Measurements from ENCODE around the gene DHRS9. TPM values are rescaled to one million over a fixed set of nuclear protein-coding genes. Genes with fewer than 3 reads are reported as not detected.
A peak's percentile ranks its signal among the peaks of the same experiment; 100 is the strongest.

Gene DHRS9
- total RNA-seq, 1 experiment from 2014 or later = 0.21 TPM

- Histone ChIP-seq H3K27ac (ENCODE audit: low read length) (no peak overlapping the region), H3K36me3 (ENCODE audit: control insufficient read depth, insufficient read depth, low read length) (no peaks in the 10 kb centered on the region), H3K4me1 (ENCODE audit: control insufficient read depth, insufficient read depth, low read length) (peaks cover 8% of the 10 kb centered on the region; the same call in 1 of the 2 replicates), H3K9me3 (ENCODE audit: control insufficient read depth, insufficient read depth, low read depth, low read length) (no peaks in the 10 kb centered on the region), H3K27me3 (ENCODE audit: control insufficient read depth, insufficient read depth, low read length) (no peaks in the 10 kb centered on the region), H3K4me3 (ENCODE audit: low read depth in 2 of 2, low read length in 2 of 2) (peak overlapping the region in 1 of 2 experiments; percentile 36; a peak in 2 of 4 replicates)
- in situ Hi-C loops (cut with HindIII; ENCODE audit: low pct_unique_long_range_greater_than_20kb, low sequenced_read_pairs) = no loop called here
- DNase-seq (ENCODE audit: low read depth, low spot score) = peak; percentile 52
- POLR2A ChIA-PET = no interaction called here
- intact Hi-C loops (cut with micrococcal nuclease; ENCODE audit: unreplicated experiment) = no loop called here
- BruUV-seq (replicated peaks) = no TSS peak
- ATAC-seq = peak; percentile 91
- CTCF ChIA-PET = no interaction called here
- no peak for TF ChIP-seq REST (IDR thresholded peaks at IDR 0.05; ENCODE audit: insufficient read depth in 1 of 2, low read depth in 2 of 2, low read length in 1 of 2)
- no peak for TF ChIP-seq SIN3A (IDR thresholded peaks at IDR 0.05; ENCODE audit: borderline replicate concordance, insufficient read depth, low read depth, low read length)
- no peak for TF ChIP-seq POLR2AphosphoS5 (IDR thresholded peaks at IDR 0.05; ENCODE audit: low read depth, low read length)
- no peak for TF ChIP-seq CTCF (IDR thresholded peaks at IDR 0.05)
- TF ChIP-seq TCF7L2 (IDR thresholded peaks at IDR 0.05; ENCODE audit: low read depth, low read length) = no peak
Measured at GRCh38 chr2:169095621-169096105, 26.3 kb downstream of the DHRS9 start.

GRCh38 chr2:169104848-169105247 is 35.5 kb downstream of the DHRS9 start:
- CTCF ChIA-PET = no interaction called here

More at GRCh38 chr2:169104848-169105247, 35.5 kb downstream of the DHRS9 start:
- no peaks in the 10 kb centered on the region for H3K9me3 ChIP-seq (ENCODE audit: control insufficient read depth, insufficient read depth, low read depth, low read length)
- in situ Hi-C loops (cut with HindIII; ENCODE audit: low pct_unique_long_range_greater_than_20kb, low sequenced_read_pairs) (no loop called here), intact Hi-C loops (cut with micrococcal nuclease; ENCODE audit: unreplicated experiment) (loop anchor here (10.0 kb wide), 1 partner anchor 140 kb away; no protein-coding TSS in a partner anchor)
- DNase-seq (ENCODE audit: low read depth, low spot score) = no peak
- POLR2A ChIA-PET = no interaction called here
- no peak overlapping the region for H3K4me3 ChIP-seq (ENCODE audit: low read depth in 2 of 2, low read length in 2 of 2)
- no peak for ATAC-seq
- H3K27ac ChIP-seq (ENCODE audit: low read length) = no peak overlapping the region
- no peaks in the 10 kb centered on the region for H3K36me3 ChIP-seq (ENCODE audit: control insufficient read depth, insufficient read depth, low read length)
- TF ChIP-seq REST (IDR thresholded peaks at IDR 0.05; ENCODE audit: insufficient read depth in 1 of 2, low read depth in 2 of 2, low read length in 1 of 2) (no peak), CTCF (IDR thresholded peaks at IDR 0.05) (no peak), POLR2AphosphoS5 (IDR thresholded peaks at IDR 0.05; ENCODE audit: low read depth, low read length) (no peak), SIN3A (IDR thresholded peaks at IDR 0.05; ENCODE audit: borderline replicate concordance, insufficient read depth, low read depth, low read length) (no peak)
- peaks cover 2% of the 10 kb centered on the region; the same call in 1 of the 2 replicates for H3K27me3 ChIP-seq (ENCODE audit: control insufficient read depth, insufficient read depth, low read length)
- no peaks in the 10 kb centered on the region; the same call in 1 of the 2 replicates for H3K4me1 ChIP-seq (ENCODE audit: control insufficient read depth, insufficient read depth, low read length)
- BruUV-seq (replicated peaks) = no TSS peak
